Activated CD4-positive, alpha-beta T cell treated with anti-CD3 and anti-CD28 coated beads for 24 hours (primary cell): Measurements from ENCODE around the gene WNT1.
A peak's percentile ranks its signal among the peaks of the same experiment; 100 is the strongest.

Experiments
- DNase-seq, 2 donors: peaks; one replicate each; pipeline ENCODE4 v3.0.0-alpha.2; 2020; ENCODE audit warnings: low read depth in 2 of 2

WNT1 gene

DNA sequence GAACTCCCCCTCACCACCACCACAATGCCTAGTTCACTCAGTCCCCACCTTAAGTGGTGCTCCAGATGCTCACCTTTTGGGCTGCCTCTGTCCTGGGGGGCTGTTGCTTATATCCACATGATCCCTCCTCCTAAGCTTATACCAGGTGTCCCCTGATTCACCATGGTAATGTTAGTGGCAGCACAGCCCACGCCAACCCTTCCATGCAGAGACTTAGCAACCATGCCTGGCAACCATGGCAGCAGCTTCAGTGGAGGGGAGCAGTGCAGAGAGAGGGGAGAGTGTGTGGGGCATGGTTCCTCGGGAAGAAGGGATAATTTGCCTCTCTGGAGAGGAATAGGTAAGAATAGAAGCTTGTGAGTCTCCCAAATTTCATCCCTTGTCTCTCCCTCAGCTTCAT is 22.2 kb downstream of the WNT1 start:
- no peak for DNase-seq

GRCh38 chr12:49008943-49009342 is 30.8 kb downstream of the WNT1 start:
- DNase-seq = no peak

DNA sequence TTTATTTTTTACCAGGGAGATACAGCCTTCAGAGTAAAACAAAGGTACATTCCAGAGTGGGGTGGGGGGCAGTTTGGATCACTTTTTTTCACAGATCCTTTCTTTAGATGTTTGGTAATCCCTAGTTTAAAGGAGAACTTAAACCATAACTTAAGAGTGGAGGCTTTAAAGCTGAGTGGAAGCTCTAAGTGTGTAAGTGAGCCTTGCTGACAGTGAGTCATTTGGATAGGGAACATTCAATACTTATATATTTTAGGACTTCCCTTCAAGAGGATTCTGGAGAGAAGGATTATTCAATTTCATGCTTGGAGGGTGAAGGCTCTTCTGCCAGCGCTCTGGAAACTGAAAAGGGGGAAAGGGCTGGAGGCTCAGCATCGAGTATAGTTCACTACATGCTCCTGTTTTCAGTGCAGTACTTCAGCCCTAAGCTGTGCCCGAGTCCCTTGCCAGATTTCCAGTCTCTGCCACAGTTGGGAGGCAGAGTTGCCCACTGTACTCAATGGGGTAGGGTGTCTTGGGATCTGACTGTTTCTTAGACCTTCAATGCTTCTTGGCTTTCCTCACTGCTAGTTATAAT is 32.1 kb downstream of the WNT1 start:
- DNase-seq = no peak

- no peak for DNase-seq
These were observed 34.6 kb downstream of the WNT1 start for GRCh38 chr12:49012739-49013138.

DNA sequence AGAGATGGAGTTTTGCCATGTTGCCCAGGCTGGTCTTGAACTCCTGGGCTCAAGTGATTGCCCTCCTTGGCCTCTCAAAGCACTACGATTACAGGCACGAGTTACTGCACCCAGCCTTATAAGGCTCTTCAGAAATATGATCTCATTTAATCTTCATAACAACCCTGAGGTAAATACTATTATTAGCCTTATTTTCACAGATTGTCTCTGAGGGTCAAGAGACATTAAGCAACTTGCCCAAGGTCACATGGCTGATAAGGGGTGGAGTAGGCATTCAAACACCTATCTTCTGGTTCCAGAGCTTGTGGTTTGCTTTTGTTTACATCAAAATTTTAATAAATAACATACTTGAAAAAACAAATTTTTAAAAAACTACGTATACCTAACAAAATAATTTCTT is 35.3 kb downstream of the WNT1 start:
- DNase-seq = no peak

- no peak for DNase-seq
These were observed 36.4 kb downstream of the WNT1 start for GRCh38 chr12:49014547-49014946.

DNA sequence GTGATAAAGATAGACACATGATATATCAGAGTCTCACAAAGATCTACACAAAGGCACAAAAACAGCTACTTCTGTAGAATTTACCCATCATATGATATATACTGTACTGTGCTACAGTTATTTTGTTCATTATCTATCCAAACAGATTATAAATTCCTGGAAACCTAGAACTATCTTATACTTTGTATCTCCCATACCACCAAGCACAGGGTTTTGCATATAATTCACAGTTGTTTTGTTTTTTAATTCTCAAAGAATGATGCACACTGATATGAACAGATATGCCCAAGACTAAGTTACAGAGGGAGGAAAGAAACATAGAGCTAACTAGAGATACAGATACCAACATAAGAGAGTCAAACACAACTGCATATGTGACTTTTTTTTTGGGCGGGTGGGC is 37.1 kb downstream of the WNT1 start:
- no peak for DNase-seq

DNA sequence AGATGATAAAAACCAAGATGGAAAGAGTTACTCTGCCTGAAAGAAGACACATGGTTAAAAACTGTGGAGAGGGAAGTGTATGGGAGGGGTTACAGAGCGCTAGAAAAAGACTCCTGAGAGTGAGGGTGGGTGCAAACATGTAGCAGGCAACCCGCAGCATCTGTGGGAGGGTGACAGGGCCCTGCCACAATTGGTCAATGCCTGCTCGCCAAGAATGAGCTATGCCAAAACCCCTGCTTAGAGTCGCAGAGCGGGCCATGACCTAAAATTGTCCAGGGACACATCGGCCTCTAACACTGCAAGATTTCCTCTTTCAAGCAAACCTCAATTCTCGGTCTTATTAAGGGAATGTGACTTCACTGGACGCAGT is 39.8 kb downstream of the WNT1 start:
- DNase-seq = peak; percentile 13 to 25

- peak; percentile 88 for DNase-seq
These were observed 40.4 kb downstream of the WNT1 start, which contains the start of gene PRKAG1 for GRCh38 chr12:49018261-49019119. PRKAG1 (minus strand) TSS chr12:49018776; CDS start chr12:49018740, 36 bp downstream.

- no peak for DNase-seq
These were observed 41.0 kb downstream of the WNT1 start for GRCh38 chr12:49019120-49019430.

DNA sequence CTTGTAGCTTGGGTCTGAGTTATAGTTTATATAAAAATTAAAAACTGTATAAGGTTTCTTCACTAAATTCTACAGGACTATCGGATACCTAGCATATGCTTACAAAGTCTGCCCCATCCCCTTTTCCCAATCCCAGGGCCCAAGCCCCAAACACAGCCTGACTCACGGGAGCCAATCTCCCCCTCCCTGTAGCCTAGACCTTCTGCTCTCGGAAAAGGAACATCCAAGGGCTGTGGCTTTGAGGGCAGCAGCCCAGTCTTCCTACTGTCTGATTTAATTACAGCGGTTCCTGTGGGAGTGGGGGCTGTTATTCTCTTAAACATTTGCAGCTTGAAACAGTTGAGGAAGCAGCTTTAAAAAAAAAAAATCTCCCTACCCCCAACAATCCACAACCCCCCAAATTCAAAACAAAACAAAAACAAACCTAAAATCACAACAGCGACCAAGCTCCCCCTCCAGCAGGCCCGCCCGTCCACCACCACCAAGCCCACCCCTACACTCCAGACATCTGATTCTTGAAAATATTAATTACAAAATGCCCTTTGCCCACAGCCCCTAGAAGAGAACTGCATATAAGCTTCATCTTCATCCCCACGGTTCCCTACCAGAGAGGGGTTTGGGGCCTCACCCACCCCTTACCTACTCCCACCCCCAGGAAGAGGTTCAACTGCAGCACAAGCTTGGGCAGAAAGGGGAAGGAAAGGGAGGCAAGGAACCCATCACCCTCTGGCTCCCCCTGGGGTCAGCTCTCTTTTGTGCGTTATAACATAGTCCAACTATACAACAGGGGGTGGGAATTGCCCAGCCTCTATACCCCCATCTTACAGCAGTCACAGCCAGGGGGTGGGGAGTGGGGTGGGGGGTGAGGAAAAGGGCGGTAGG is 41.6 kb downstream of the WNT1 start:
- peak in 1 of 2 donors; percentile 22 for DNase-seq

GRCh38 chr12:49020441-49020840 is 42.3 kb downstream of the WNT1 start:
- DNase-seq = no peak

- no peak for DNase-seq
These were observed 43.3 kb downstream of the WNT1 start for GRCh38 chr12:49021292-49021915.

DNA sequence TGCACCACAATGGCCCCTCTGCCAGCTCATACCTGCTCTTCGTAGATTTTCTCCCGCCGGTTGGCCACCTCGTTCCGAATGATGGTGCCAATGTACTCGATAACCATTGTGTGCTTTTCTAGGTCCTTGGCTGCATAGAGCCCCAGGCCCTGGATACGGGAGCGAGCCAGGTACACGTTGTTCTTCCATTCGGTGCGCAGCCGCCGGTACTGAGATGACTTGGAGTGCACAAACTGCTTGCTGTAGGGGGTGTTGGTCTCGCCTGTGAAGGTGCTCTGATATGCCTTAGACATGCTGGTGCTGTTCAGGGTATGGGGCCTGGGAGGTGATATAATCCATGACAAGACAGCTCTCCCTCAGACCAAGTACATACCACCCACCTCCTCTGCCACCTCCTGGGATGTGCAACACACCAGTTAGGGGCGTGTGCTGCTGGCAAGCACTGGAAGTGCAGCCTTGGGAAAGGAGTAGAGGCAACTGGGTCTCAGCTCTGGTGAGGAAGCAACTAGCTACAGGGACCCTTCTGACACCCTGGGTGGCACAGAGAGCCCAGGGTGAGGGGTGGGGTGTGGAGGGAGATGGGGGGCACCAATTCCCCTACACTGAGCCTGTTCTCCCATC is 44.5 kb downstream of the WNT1 start:
- no peak for DNase-seq

DNA sequence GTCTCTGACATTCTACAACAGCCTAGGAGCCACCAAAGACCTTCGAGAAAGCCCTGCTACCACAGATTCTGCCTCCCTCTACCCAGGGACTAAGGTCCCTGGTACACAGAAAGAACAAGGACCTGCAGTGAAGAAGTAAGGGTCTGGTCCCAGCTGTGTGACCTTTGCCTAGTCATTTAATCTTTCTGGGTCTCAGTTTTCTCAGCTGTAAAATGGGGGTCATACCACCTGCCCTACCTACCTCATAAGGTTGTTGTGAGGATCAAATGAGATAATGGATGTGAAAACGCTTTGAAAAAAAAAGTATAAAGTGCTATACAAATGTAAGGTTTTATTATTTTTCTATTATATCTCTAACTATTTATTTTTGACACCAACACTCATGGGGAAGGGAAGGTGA is 45.7 kb downstream of the WNT1 start:
- DNase-seq = no peak

DNA sequence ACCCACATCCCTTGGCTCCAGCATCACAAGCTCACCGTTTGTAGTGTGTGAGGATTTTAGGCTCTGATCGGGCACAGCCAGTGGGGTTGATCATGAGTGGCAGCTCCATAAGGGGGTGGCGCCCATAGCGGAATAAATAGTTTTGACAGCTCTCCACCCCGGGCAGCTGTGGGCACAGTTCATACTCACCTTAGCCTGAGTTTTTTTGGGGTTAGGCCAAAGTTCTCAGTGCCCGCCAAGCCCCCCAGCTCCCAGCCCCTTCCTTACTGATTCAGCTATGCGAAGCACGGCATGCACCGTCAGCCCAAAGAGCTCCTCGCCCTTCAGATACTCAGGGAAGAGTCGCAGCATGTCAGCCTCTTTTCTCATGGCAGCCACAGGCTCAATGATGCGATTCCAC is 46.4 kb downstream of the WNT1 start:
- no peak for DNase-seq

DNA sequence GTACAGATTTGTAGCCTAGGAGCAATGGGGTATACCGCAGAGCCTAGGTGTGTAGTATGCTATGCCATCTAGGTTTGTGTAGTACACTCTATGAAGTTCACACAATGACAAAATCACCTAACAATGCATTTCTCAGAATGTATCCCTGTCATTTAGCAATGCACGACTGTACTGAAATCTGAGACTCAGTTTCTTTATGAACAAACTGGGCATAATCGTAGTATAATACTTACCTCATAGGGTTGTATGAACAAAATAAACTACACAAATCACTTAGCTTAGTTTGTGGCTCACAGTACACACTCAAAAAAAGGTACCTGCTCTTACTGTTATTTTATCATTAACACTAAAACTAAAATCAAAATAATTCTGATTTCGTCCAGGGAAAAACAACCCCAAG is 47.3 kb downstream of the WNT1 start:
- DNase-seq = no peak

DNA sequence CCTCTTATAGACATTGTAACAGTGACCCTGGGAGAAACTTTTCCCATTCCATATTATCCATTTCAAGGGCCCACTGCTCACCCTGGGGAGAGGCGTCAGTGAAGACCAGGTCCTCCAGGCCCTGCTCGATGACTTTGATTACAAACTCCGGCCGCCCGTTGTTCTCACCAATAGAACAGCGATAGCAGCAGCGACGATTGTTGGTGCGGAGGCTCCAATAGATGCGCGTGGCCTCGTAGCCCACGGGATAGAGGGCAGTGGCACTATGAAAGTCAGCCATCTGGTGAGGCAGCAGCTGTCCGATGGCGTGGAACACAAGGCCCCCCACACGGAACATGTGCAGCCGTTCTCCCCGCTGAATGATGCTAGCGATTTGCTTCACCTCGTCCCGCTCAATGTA is 48.0 kb downstream of the WNT1 start:
- DNase-seq = no peak

- no peak for DNase-seq
These were observed 48.8 kb downstream of the WNT1 start for GRCh38 chr12:49026678-49027480.

GRCh38 chr12:49027846-49028555 is 49.9 kb downstream of the WNT1 start:
- DNase-seq = no peak
